Measurements from ENCODE around the gene COL15A1. TPM values are rescaled to one million over a fixed set of nuclear protein-coding genes. Genes with fewer than 3 reads are reported as not detected.

The COL15A1 gene
- total RNA-seq, 1 experiment from 2014 or later: 0.10 TPM

DNA sequence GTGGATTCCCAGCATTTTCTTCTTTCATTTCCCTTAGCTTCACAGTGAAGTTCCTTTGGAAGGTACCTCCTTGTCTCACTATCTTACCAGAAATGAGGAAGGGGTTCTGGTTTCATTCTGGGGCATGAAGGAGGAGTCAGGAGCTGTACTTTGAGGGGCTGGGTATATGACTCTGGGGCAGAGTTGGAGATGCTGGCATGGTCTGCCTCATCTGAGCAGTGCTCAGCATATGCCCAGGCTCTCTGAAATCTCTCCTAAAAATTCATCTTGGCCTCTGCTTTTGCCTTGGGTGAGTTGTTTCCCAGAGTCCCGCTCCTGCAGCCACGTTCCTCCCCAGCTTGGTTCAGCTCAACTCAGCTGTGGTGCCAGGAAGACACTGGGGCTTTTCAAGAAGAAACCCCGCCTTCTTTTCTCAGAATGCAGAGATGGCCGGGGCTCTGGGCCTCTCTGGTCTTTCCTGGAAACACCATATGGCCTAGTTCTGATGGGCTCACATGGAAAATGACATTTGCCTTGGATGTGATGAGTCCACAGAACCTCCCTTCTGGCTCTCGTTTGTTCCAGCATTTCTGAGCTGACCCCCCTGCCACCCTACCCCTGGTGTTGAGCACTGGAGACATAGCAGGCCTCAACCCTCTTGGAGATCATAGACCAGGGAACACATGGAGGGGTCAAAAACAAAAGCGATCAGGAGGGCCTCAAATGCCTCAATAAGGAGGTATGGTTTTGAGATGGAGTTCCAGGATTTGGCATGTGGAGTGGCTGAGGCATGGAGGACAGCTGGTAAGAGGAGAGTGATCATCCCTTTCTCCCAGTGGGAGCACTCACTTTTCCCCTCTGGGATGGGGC is 149.2 kb downstream of the COL15A1 start:
- intact Hi-C loops (cut with micrococcal nuclease; ENCODE audit: unreplicated experiment): no loop called here
- CTCF ChIA-PET: no interaction called here
- no peaks in the 10 kb centered on the region for H3K27me3 ChIP-seq (ENCODE audit: control insufficient read depth, insufficient read depth, low read length)

DNA sequence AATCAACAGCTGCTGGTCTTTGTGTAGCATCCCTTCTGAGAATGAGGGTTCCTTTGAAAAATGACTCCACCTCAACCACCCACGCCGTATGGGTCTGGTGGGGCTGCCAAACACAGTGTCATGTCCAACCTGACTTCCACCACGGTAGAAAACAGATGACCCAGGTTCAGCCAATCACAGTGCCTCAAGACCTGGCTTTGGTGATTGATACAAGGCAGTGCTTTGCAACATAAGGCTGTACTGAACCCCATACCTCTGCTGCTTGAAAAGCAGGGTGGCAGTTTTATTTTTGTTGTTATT is 149.7 kb downstream of the COL15A1 start:
- Histone ChIP-seq H3K27ac (ENCODE audit: low read length) (no peak overlapping the region), H3K4me3 (ENCODE audit: low read depth in 2 of 2, low read length in 2 of 2) (no peak overlapping the region), H3K9me3 (ENCODE audit: control insufficient read depth, insufficient read depth, low read depth, low read length) (no peaks in the 10 kb centered on the region), H3K27me3 (ENCODE audit: control insufficient read depth, insufficient read depth, low read length) (no peaks in the 10 kb centered on the region), H3K36me3 (ENCODE audit: control insufficient read depth, insufficient read depth, low read length) (no peaks in the 10 kb centered on the region), H3K4me1 (ENCODE audit: control insufficient read depth, insufficient read depth, low read length) (no peaks in the 10 kb centered on the region)
- intact Hi-C loops (cut with micrococcal nuclease; ENCODE audit: unreplicated experiment) (no loop called here), in situ Hi-C loops (cut with HindIII; ENCODE audit: low pct_unique_long_range_greater_than_20kb, low sequenced_read_pairs) (no loop called here)
- no TSS peak for BruUV-seq (replicated peaks)
- CTCF ChIA-PET: no interaction called here
- TF ChIP-seq, protein P1, sequence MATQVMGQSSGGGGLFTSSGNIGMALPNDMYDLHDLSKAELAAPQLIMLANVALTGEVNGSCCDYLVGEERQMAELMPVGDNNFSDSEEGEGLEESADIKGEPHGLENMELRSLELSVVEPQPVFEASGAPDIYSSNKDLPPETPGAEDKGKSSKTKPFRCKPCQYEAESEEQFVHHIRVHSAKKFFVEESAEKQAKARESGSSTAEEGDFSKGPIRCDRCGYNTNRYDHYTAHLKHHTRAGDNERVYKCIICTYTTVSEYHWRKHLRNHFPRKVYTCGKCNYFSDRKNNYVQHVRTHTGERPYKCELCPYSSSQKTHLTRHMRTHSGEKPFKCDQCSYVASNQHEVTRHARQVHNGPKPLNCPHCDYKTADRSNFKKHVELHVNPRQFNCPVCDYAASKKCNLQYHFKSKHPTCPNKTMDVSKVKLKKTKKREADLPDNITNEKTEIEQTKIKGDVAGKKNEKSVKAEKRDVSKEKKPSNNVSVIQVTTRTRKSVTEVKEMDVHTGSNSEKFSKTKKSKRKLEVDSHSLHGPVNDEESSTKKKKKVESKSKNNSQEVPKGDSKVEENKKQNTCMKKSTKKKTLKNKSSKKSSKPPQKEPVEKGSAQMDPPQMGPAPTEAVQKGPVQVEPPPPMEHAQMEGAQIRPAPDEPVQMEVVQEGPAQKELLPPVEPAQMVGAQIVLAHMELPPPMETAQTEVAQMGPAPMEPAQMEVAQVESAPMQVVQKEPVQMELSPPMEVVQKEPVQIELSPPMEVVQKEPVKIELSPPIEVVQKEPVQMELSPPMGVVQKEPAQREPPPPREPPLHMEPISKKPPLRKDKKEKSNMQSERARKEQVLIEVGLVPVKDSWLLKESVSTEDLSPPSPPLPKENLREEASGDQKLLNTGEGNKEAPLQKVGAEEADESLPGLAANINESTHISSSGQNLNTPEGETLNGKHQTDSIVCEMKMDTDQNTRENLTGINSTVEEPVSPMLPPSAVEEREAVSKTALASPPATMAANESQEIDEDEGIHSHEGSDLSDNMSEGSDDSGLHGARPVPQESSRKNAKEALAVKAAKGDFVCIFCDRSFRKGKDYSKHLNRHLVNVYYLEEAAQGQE (IDR thresholded peaks at IDR 0.05; ENCODE audit: insufficient read depth in 1 of 2, low read depth in 2 of 2, low read length in 1 of 2): no peak
- no peak for TF ChIP-seq SIN3A (IDR thresholded peaks at IDR 0.05; ENCODE audit: borderline replicate concordance, insufficient read depth, low read depth, low read length)
- POLR2A ChIA-PET: no interaction called here
- DNase-seq (ENCODE audit: low read depth, low spot score) (no peak), ATAC-seq (no peak)

More for the DNA sequence above, 149.2 kb downstream of the COL15A1 start:
- DNase-seq (ENCODE audit: low read depth, low spot score) (no peak), ATAC-seq (no peak)
- in situ Hi-C loops (cut with HindIII; ENCODE audit: low pct_unique_long_range_greater_than_20kb, low sequenced_read_pairs): no loop called here
- POLR2A ChIA-PET: interaction anchor here (0.6 kb wide), 1 partner anchor 135 kb away, joined by 3 read pairs; no protein-coding TSS in a partner anchor
- no peaks in the 10 kb centered on the region for H3K36me3 ChIP-seq (ENCODE audit: control insufficient read depth, insufficient read depth, low read length)
- H3K4me3 ChIP-seq (ENCODE audit: low read depth in 2 of 2, low read length in 2 of 2): no peak overlapping the region
- TF ChIP-seq, protein P2, sequence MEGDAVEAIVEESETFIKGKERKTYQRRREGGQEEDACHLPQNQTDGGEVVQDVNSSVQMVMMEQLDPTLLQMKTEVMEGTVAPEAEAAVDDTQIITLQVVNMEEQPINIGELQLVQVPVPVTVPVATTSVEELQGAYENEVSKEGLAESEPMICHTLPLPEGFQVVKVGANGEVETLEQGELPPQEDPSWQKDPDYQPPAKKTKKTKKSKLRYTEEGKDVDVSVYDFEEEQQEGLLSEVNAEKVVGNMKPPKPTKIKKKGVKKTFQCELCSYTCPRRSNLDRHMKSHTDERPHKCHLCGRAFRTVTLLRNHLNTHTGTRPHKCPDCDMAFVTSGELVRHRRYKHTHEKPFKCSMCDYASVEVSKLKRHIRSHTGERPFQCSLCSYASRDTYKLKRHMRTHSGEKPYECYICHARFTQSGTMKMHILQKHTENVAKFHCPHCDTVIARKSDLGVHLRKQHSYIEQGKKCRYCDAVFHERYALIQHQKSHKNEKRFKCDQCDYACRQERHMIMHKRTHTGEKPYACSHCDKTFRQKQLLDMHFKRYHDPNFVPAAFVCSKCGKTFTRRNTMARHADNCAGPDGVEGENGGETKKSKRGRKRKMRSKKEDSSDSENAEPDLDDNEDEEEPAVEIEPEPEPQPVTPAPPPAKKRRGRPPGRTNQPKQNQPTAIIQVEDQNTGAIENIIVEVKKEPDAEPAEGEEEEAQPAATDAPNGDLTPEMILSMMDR (IDR thresholded peaks at IDR 0.05): no peak
- no peak for TF ChIP-seq POLR2AphosphoS5 (IDR thresholded peaks at IDR 0.05; ENCODE audit: low read depth, low read length)
- TF ChIP-seq TCF7L2 (IDR thresholded peaks at IDR 0.05; ENCODE audit: low read depth, low read length): no peak
- TF ChIP-seq, protein P1 (IDR thresholded peaks at IDR 0.05; ENCODE audit: insufficient read depth in 1 of 2, low read depth in 2 of 2, low read length in 1 of 2): no peak
- no peak for TF ChIP-seq SIN3A (IDR thresholded peaks at IDR 0.05; ENCODE audit: borderline replicate concordance, insufficient read depth, low read depth, low read length)
- no peaks in the 10 kb centered on the region for H3K4me1 ChIP-seq (ENCODE audit: control insufficient read depth, insufficient read depth, low read length)
- H3K9me3 ChIP-seq (ENCODE audit: control insufficient read depth, insufficient read depth, low read depth, low read length): no peaks in the 10 kb centered on the region
- BruUV-seq (replicated peaks): no TSS peak
- H3K27ac ChIP-seq (ENCODE audit: low read length): no peak overlapping the region

All from Panc1 (cell line).